Body of pancreas (tissue), 4 donors: ENCODE results near the gene KCNK2. TPM values are rescaled to one million over a fixed set of nuclear protein-coding genes. Genes with fewer than 3 reads are reported as not detected.

Source experiments
- ATAC-seq: fragments of 150-250 bp; one replicate; pipeline ENCODE4 v1.9.1; 2016
- DNase-seq, 4 donors: peaks; one replicate each; pipeline ENCODE4 v3.0.0-alpha.2; 2019
- H3K27ac ChIP-seq, 4 donors: fragments of 200-600 bp; sonication (generic); 1 replicate in 3 of 4; 2 replicates in 1 of 4; pipeline versions ENCODE4 v1.5.1 to v1.6.1; 2016 to 2019; ENCODE audit warnings: mild to moderate bottlenecking in 1 of 4, mixed read lengths in 1 of 4, moderate library complexity in 1 of 4
- H3K27me3 ChIP-seq, 2 donors: fragments of 200-600 bp; sonication (generic); one replicate each; pipeline ENCODE4 v1.6.0; 2016; ENCODE audit warnings: mild to moderate bottlenecking in 1 of 2
- H3K36me3 ChIP-seq, 2 donors: fragments of 200-600 bp; sonication (generic); replicated peaks in 1 of 2; 2 replicates each; pipeline ENCODE4 v1.5.1; 2016; ENCODE audit warnings: low read depth in 2 of 2; ENCODE audit not compliant: insufficient read depth in 1 of 2
- H3K4me1 ChIP-seq: fragments of 200-600 bp; sonication (generic); one replicate; pipeline ENCODE4 v1.6.0; 2016
- H3K4me3 ChIP-seq, 2 donors: fragments of 200-600 bp; sonication (generic); 1 replicate in 1 of 2; 2 replicates in 1 of 2; pipeline ENCODE4 v1.5.1; 2016 to 2019
- H3K9me3 ChIP-seq, 3 donors: fragments of 200-600 bp; sonication (generic); 1 replicate in 2 of 3; 2 replicates in 1 of 3; pipeline ENCODE4 v1.5.1; 2016
- CTCF ChIP-seq, 7 experiments: fragments of 450-650 bp in 4 of 7; fragments of 200-600 bp in 3 of 7; sonication (generic) in 3 of 7; IDR thresholded peaks; one replicate each; pipeline ENCODE4 v1.5.1; 2016 to 2019; ENCODE audit warnings: antibody characterized with exemption in 7 of 7
- POLR2A ChIP-seq, 3 donors: fragments of 450-650 bp; IDR thresholded peaks; one replicate each; pipeline ENCODE4 v1.6.1; 2016; ENCODE audit warnings: antibody characterized with exemption in 3 of 3, mild to moderate bottlenecking in 2 of 3
- WGBS, 2 donors: methylation state at CpG; one replicate each; pipeline ENCODE4 v1.1.5; 2017; 5-methylcytosine and 5-hydroxymethylcytosine counted together
- intact Hi-C: fragments of 100-400 bp; cut with DNase I; formaldehyde crosslinking; loops from one replicate; pipeline ENCODE4 v1.15.1; 2023
- total RNA-seq, 2 donors: library from RNA; depleted of rRNA; stranded (reverse); fragments of >200 nt; gene quantifications; one replicate each; pipeline ENCODE4 v1.1.0, GENCODE V29; 2016

Gene KCNK2
- total RNA-seq, 2 donors from 2014 or later = 1.6 TPM; not detected in 1

- DNase-seq = no peak
- Histone ChIP-seq H3K4me1 (no peaks in the 10 kb centered on the region), H3K27me3 (no peaks in the 10 kb centered on the region), H3K9me3 (no peaks in the 10 kb centered on the region), H3K4me3 (no peak overlapping the region), H3K36me3 (no peaks in the 10 kb centered on the region), H3K27ac (no peak overlapping the region)
- TF ChIP-seq POLR2A (IDR thresholded peaks at IDR 0.05) = no peak
- intact Hi-C loops = no loop called here
- ATAC-seq = no peak
Observed at GRCh38 chr1:215219372-215219771, 136.8 kb downstream of the KCNK2 start.

- no peaks in the 10 kb centered on the region for H3K36me3 ChIP-seq
- no peak overlapping the region for H3K27ac ChIP-seq
- H3K9me3 ChIP-seq = no peaks in the 10 kb centered on the region
- ATAC-seq = no peak
- no peaks in the 10 kb centered on the region for H3K4me1 ChIP-seq
- no peak for DNase-seq
- TF ChIP-seq POLR2A (IDR thresholded peaks at IDR 0.05) (no peak), CTCF (IDR thresholded peaks at IDR 0.05) (no peak)
- H3K27me3 ChIP-seq = no peaks in the 10 kb centered on the region
- 58 to 70% methylated on average over 4 of the region's 4 CpGs for WGBS, 2 donors
- H3K4me3 ChIP-seq = no peak overlapping the region
- intact Hi-C loops = no loop called here
Observed at GRCh38 chr1:215220346-215220745, 137.8 kb downstream of the KCNK2 start.

- Histone ChIP-seq H3K27me3 (no peaks in the 10 kb centered on the region), H3K27ac (no peak overlapping the region), H3K9me3 (no peaks in the 10 kb centered on the region), H3K36me3 (no peaks in the 10 kb centered on the region), H3K4me3 (no peak overlapping the region), H3K4me1 (no peaks in the 10 kb centered on the region)
- no peak for TF ChIP-seq CTCF (IDR thresholded peaks at IDR 0.05)
- TF ChIP-seq POLR2A (IDR thresholded peaks at IDR 0.05) = no peak
- intact Hi-C loops = no loop called here
- DNase-seq (no peak), ATAC-seq (no peak)
- 74 to 77% methylated on average over 2 of the region's 2 CpGs for WGBS, 2 donors
Observed at GRCh38 chr1:215226757-215227156, 144.2 kb downstream of the KCNK2 start.

- 47% methylated on average over 6 of the region's 6 CpGs for WGBS, 2 donors
- ATAC-seq = no peak
- Histone ChIP-seq H3K9me3 (no peaks in the 10 kb centered on the region), H3K27ac (no peak overlapping the region), H3K4me3 (no peak overlapping the region), H3K27me3 (no peaks in the 10 kb centered on the region), H3K4me1 (no peaks in the 10 kb centered on the region), H3K36me3 (no peaks in the 10 kb centered on the region)
- DNase-seq = no peak
- intact Hi-C loops = no loop called here
- TF ChIP-seq POLR2A (IDR thresholded peaks at IDR 0.05) = no peak
Observed at GRCh38 chr1:215228193-215228592, 145.7 kb downstream of the KCNK2 start.

GRCh38 chr1:215241451-215241850, 158.9 kb downstream of the KCNK2 start:
- Histone ChIP-seq H3K4me3 (no peak overlapping the region), H3K36me3 (no peaks in the 10 kb centered on the region), H3K27me3 (no peaks in the 10 kb centered on the region), H3K9me3 (no peaks in the 10 kb centered on the region), H3K4me1 (no peaks in the 10 kb centered on the region), H3K27ac (no peak overlapping the region)
- ATAC-seq (no peak), DNase-seq (no peak)
- intact Hi-C loops = no loop called here
- TF ChIP-seq CTCF (IDR thresholded peaks at IDR 0.05) = no peak
- no peak for TF ChIP-seq POLR2A (IDR thresholded peaks at IDR 0.05)
- WGBS, 2 donors = 50 to 59% methylated on average over 3 of the region's 3 CpGs

GRCh38 chr1:215243345-215244054, 161.0 kb downstream of the KCNK2 start:
- Histone ChIP-seq H3K4me3 (no peak overlapping the region), H3K27ac (no peak overlapping the region), H3K27me3 (no peaks in the 10 kb centered on the region), H3K36me3 (no peaks in the 10 kb centered on the region), H3K9me3 (no peaks in the 10 kb centered on the region), H3K4me1 (no peaks in the 10 kb centered on the region)
- WGBS, 2 donors = 50 to 53% methylated on average over 4 of the region's 4 CpGs
- TF ChIP-seq CTCF (IDR thresholded peaks at IDR 0.05) = no peak
- no peak for TF ChIP-seq POLR2A (IDR thresholded peaks at IDR 0.05)
- intact Hi-C loops = no loop called here
- ATAC-seq (no peak), DNase-seq (peak in 1 of 4 donors; percentile 2)
